ENCODE measurements around the gene MARVELD2.

MARVELD2 gene

GRCh38 chr5:69372394-69372793 lies 42.5 kb upstream of the MARVELD2 start:
- Histone ChIP-seq H3K27ac (no peak overlapping the region), H3K36me3 (peaks cover 6% of the 10 kb centered on the region), H3K4me3 (ENCODE audit: low read depth in 1 of 2, low read length in 1 of 2) (no peak overlapping the region), H3K4me1 (ENCODE audit: control insufficient read depth in 1 of 2, insufficient read depth in 1 of 2, low read depth in 1 of 2, low read length in 1 of 2) (peaks cover 23 to 24% of the 10 kb centered on the region in 2 experiments), H3K9me3 (no peaks in the 10 kb centered on the region), H3K27me3 (no peaks in the 10 kb centered on the region)
- no peak for TF ChIP-seq CTCF (IDR thresholded peaks at IDR 0.05)

- H3K4me3 ChIP-seq (ENCODE audit: low read depth in 1 of 2, low read length in 1 of 2), result no peak overlapping the region
- H3K4me1 ChIP-seq (ENCODE audit: control insufficient read depth in 1 of 2, insufficient read depth in 1 of 2, low read depth in 1 of 2, low read length in 1 of 2), result peaks cover 10 to 11% of the 10 kb centered on the region in 2 experiments
- TF ChIP-seq CTCF (IDR thresholded peaks at IDR 0.05), result no peak
- no peaks in the 10 kb centered on the region for H3K9me3 ChIP-seq
- no peak overlapping the region for H3K27ac ChIP-seq
- H3K27me3 ChIP-seq, result no peaks in the 10 kb centered on the region
- H3K36me3 ChIP-seq, result peaks cover 9% of the 10 kb centered on the region
Observed at GRCh38 chr5:69374911-69375446, 39.9 kb upstream of the MARVELD2 start.

GRCh38 chr5:69378376-69378775 lies 36.5 kb upstream of the MARVELD2 start:
- no peaks in the 10 kb centered on the region for H3K4me1 ChIP-seq (ENCODE audit: control insufficient read depth in 1 of 2, insufficient read depth in 1 of 2, low read depth in 1 of 2, low read length in 1 of 2)
- H3K27me3 ChIP-seq, result no peaks in the 10 kb centered on the region
- no peak for TF ChIP-seq CTCF (IDR thresholded peaks at IDR 0.05)
- H3K27ac ChIP-seq, result no peak overlapping the region
- H3K9me3 ChIP-seq, result no peaks in the 10 kb centered on the region
- no peak overlapping the region for H3K4me3 ChIP-seq (ENCODE audit: low read depth in 1 of 2, low read length in 1 of 2)
- H3K36me3 ChIP-seq, result peaks cover 30% of the 10 kb centered on the region

- no peaks in the 10 kb centered on the region for H3K4me1 ChIP-seq (ENCODE audit: control insufficient read depth in 1 of 2, insufficient read depth in 1 of 2, low read depth in 1 of 2, low read length in 1 of 2)
- H3K9me3 ChIP-seq, result no peaks in the 10 kb centered on the region
- no peak overlapping the region for H3K4me3 ChIP-seq (ENCODE audit: low read depth in 1 of 2, low read length in 1 of 2)
- H3K27ac ChIP-seq, result no peak overlapping the region
- H3K36me3 ChIP-seq, result peaks cover 28% of the 10 kb centered on the region
- H3K27me3 ChIP-seq, result no peaks in the 10 kb centered on the region
- TF ChIP-seq CTCF (IDR thresholded peaks at IDR 0.05), result no peak
Observed at GRCh38 chr5:69404659-69405330, 10.1 kb upstream of the MARVELD2 start.

- no peaks in the 10 kb centered on the region for H3K9me3 ChIP-seq
- H3K36me3 ChIP-seq, result peaks cover 14% of the 10 kb centered on the region
- TF ChIP-seq CTCF (IDR thresholded peaks at IDR 0.05), result no peak
- H3K4me3 ChIP-seq (ENCODE audit: low read depth in 1 of 2, low read length in 1 of 2), result peak overlapping the region; percentile 60 to 74
- no peak overlapping the region for H3K27ac ChIP-seq
- H3K27me3 ChIP-seq, result peaks cover 27% of the 10 kb centered on the region
- H3K4me1 ChIP-seq (ENCODE audit: control insufficient read depth in 1 of 2, insufficient read depth in 1 of 2, low read depth in 1 of 2, low read length in 1 of 2), result peaks cover 6 to 12% of the 10 kb centered on the region in 2 experiments
Observed at GRCh38 chr5:69415584-69415958, 655 bp downstream of the MARVELD2 start.
